OCI-LY3 (cell line): ENCODE data around the gene CBFA2T2.
"Not testable (repeated sequence)": the region's sequence is repeated elsewhere in the genome, so short reads cannot be mapped to it uniquely, and the experiment has no call there.

Experiments used
- CTCF ChIP-seq: fragments of 200-600, 300-600 bp; sonication (generic); IDR thresholded peaks from 2 replicates; pipeline ENCODE4 v1.5.1; 2014; ENCODE audit warnings: antibody characterized with exemption, low read length, low read depth
- EZH2phosphoT487 ChIP-seq: fragments of 200-600 bp; shearing (Covaris generic); IDR thresholded peaks from 2 replicates; pipeline ENCODE4 v1.6.1; 2018; ENCODE audit warnings: antibody characterized with exemption, mixed run types, low read depth

GRCh38 chr20:33561053-33561452, 71.2 kb downstream of the CBFA2T2 start:
- not testable (repeated sequence) for TF ChIP-seq CTCF, EZH2phosphoT487
